Ascending aorta (tissue), 2 donors: Measurements from ENCODE around the gene NODAL. TPM values are rescaled to one million over a fixed set of nuclear protein-coding genes. Genes with fewer than 3 reads are reported as not detected.
"Not testable (repeated sequence)": the region's sequence is repeated elsewhere in the genome, so short reads cannot be mapped to it uniquely, and the experiment has no call there.

Source experiments
- DNase-seq, 2 donors: peaks; one replicate each; pipeline ENCODE4 v3.0.0-alpha.2; 2019; ENCODE audit warnings: low spot score in 2 of 2
- H3K27ac ChIP-seq, 2 donors: fragments of 200-600 bp; sonication (generic); one replicate each; pipeline ENCODE4 v1.5.1; 2016 to 2017; ENCODE audit warnings: mild to moderate bottlenecking in 1 of 2
- H3K27me3 ChIP-seq: fragments of 200-600 bp; sonication (generic); one replicate; pipeline ENCODE4 v1.5.1; 2017
- H3K36me3 ChIP-seq, 2 donors: fragments of 200-600 bp; sonication (generic); one replicate each; pipeline ENCODE4 v1.5.1; 2016
- H3K4me1 ChIP-seq, 2 donors: fragments of 200-600 bp; sonication (generic); one replicate each; pipeline ENCODE4 v1.5.1; 2016 to 2017; ENCODE audit warnings: mild to moderate bottlenecking in 1 of 2
- H3K4me3 ChIP-seq, 2 donors: fragments of 200-600 bp; sonication (generic); one replicate each; pipeline ENCODE4 v1.5.1; 2016 to 2017; ENCODE audit warnings: mild to moderate bottlenecking in 1 of 2
- H3K9me3 ChIP-seq, 2 donors: fragments of 200-600 bp; sonication (generic); one replicate each; pipeline ENCODE4 v1.5.1; 2016
- CTCF ChIP-seq, 3 experiments: fragments of 200-600 bp in 2 of 3; fragments of 450-650 bp in 1 of 3; sonication (generic) in 2 of 3; IDR thresholded peaks; one replicate each; pipeline ENCODE4 v1.5.1; 2016 to 2019; ENCODE audit warnings: antibody characterized with exemption in 3 of 3, mild to moderate bottlenecking in 1 of 3, moderate library complexity in 1 of 3
- intact Hi-C: fragments of 100-400 bp; cut with DNase I; formaldehyde crosslinking; loops from one replicate; pipeline ENCODE4 v1.15.1; 2023
- total RNA-seq: library from RNA; depleted of rRNA; stranded (reverse); fragments of >200 nt; gene quantifications from one replicate; pipeline ENCODE4 v1.1.0, GENCODE V29; 2016

The NODAL gene
- not detected for total RNA-seq

- TF ChIP-seq CTCF (IDR thresholded peaks at IDR 0.05) = no peak
- DNase-seq = no peak
- intact Hi-C loops = no loop called here
- no peaks in the 10 kb centered on the region for H3K36me3 ChIP-seq
- no peak within 1 kb of the TSS for H3K27ac ChIP-seq
- peaks cover 11 to 13% of the 10 kb centered on the region in 2 donors for H3K4me1 ChIP-seq
- no peaks in the 10 kb centered on the region for H3K9me3 ChIP-seq
- peak within 1 kb of the TSS; percentile 23 to 45 for H3K4me3 ChIP-seq
- peaks cover 8% of the 10 kb centered on the region for H3K27me3 ChIP-seq
Measured at GRCh38 chr10:70441161-70441894, at the start of gene NODAL. Gene NODAL (minus strand): TSS chr10:70441681. CDS start chr10:70441667, 14 bp downstream.

- DNase-seq = no peak
- intact Hi-C loops = no loop called here
- H3K36me3 ChIP-seq = no peaks in the 10 kb centered on the region
- H3K9me3 ChIP-seq = no peaks in the 10 kb centered on the region
- H3K4me1 ChIP-seq = no peaks in the 10 kb centered on the region
- TF ChIP-seq CTCF (IDR thresholded peaks at IDR 0.05) = no peak
- H3K27me3 ChIP-seq = no peaks in the 10 kb centered on the region
- H3K27ac ChIP-seq = no peak overlapping the region
- H3K4me3 ChIP-seq = no peak overlapping the region
Measured at GRCh38 chr10:70490142-70490541, 48.7 kb upstream of the NODAL start.

GRCh38 chr10:70487824-70488223 lies 46.3 kb upstream of the NODAL start:
- H3K4me1 ChIP-seq = peaks cover under 1 to 11% of the 10 kb centered on the region in 2 donors
- intact Hi-C loops = no loop called here
- TF ChIP-seq CTCF (IDR thresholded peaks at IDR 0.05) = no peak

GRCh38 chr10:70483872-70484271 lies 42.4 kb upstream of the NODAL start:
- H3K4me3 ChIP-seq, intact Hi-C loops, DNase-seq, H3K9me3 ChIP-seq, H3K27me3 ChIP-seq, H3K36me3 ChIP-seq: not testable (repeated sequence)
- H3K4me1 ChIP-seq = peaks cover 21 to 33% of the 10 kb centered on the region in 2 donors
- peak overlapping the region; percentile 64 to 79 for H3K27ac ChIP-seq

More at GRCh38 chr10:70487824-70488223, 46.3 kb upstream of the NODAL start:
- Histone ChIP-seq H3K27me3 (no peaks in the 10 kb centered on the region), H3K4me3 (no peak overlapping the region), H3K27ac (no peak overlapping the region), H3K9me3 (no peaks in the 10 kb centered on the region), H3K36me3 (no peaks in the 10 kb centered on the region)
- DNase-seq = no peak

DNA sequence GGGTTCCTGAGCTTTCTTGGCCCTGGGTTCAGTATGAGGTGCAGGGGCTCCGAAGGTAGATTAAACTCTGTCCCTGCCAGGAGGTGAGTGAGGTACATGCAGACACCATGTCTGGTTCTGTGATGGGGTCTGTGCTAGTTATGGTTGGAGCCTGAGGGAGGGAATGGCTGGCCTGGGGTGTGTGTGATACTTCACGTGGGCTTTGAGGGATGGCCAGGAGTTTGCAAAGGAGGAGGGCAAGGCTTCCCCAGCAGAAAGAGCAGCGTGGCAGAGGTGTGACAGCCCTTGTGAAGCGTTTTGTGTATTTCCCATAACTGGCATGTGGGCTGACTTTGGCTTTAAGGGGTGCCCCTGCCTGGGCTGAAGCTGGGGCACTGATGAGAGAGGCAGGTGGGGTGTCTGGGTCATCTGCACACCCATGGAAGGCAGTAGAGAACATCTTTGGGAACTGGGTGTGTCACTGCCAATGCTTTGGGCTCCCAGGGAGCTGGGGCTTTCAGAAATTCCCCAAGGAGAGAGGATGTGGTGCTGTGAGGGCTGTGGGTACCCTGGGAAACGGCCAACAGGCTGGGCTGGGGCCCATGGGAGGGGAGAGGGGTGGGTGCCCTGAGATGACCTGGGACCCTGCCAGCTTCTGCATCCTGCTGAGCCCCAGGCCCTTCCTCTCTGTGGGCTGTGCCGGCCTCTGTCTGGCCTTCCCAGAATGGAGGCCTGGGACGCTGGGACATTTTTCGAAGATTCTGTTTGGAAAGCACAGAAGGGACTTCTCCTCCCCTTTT lies 41.7 kb upstream of the NODAL start:
- peaks cover 21 to 33% of the 10 kb centered on the region in 2 donors for H3K4me1 ChIP-seq
- TF ChIP-seq CTCF (IDR thresholded peaks at IDR 0.05) = no peak
- H3K4me3 ChIP-seq = no peak overlapping the region
- DNase-seq = no peak
- peak overlapping the region; percentile 64 to 79 for H3K27ac ChIP-seq
- intact Hi-C loops = no loop called here
- H3K27me3 ChIP-seq = no peaks in the 10 kb centered on the region
- H3K36me3 ChIP-seq = no peaks in the 10 kb centered on the region
- no peaks in the 10 kb centered on the region for H3K9me3 ChIP-seq
